Stomach (tissue), 9 donors: ENCODE results near the gene FLRT1. TPM values are rescaled to one million over a fixed set of nuclear protein-coding genes. Genes with fewer than 3 reads are reported as not detected.

Experiments used
- DNase-seq, 2 donors: peaks; one replicate each; pipeline versions ENCODE4 v3.0.0 to v3.0.0-alpha.2; 2013 to 2019
- H3K27ac ChIP-seq, 5 donors: fragments of 200-600 bp in 4 of 5; sonication (generic) in 4 of 5; one replicate each; pipeline ENCODE4 v1.5.1; 2013 to 2019; ENCODE audit warnings: mild to moderate bottlenecking in 1 of 5, moderate library complexity in 1 of 5
- H3K27me3 ChIP-seq, 3 donors: fragments of 200-600 bp; sonication (generic); one replicate each; pipeline ENCODE4 v1.5.1; 2017 to 2019; ENCODE audit warnings: mixed run types in 1 of 3
- H3K36me3 ChIP-seq, 4 donors: fragments of 200-600 bp; sonication (generic); 1 replicate in 3 of 4; 2 replicates in 1 of 4; pipeline ENCODE4 v1.5.1; 2016 to 2019
- H3K4me1 ChIP-seq, 4 donors: fragments of 200-600 bp; sonication (generic); one replicate each; pipeline ENCODE4 v1.5.1; 2016 to 2019
- H3K4me3 ChIP-seq, 4 donors: fragments of 200-600 bp; sonication (generic) in 3 of 4; one replicate each; pipeline ENCODE4 v1.5.1; 2016 to 2019; ENCODE audit warnings: mild to moderate bottlenecking in 1 of 4
- H3K9me3 ChIP-seq, 4 donors: fragments of 200-600 bp; sonication (generic); one replicate each; pipeline ENCODE4 v1.5.1; 2016 to 2019
- EP300 ChIP-seq: sonication (generic); formaldehyde crosslinking; IDR thresholded peaks from one replicate; pipeline ENCODE4 v1.6.1; 2017; ENCODE audit warnings: antibody characterized with exemption
- POLR2A ChIP-seq, 4 donors: fragments of 450-650 bp; IDR thresholded peaks; one replicate each; pipeline ENCODE4 v1.6.1; 2016; ENCODE audit warnings: antibody characterized with exemption in 4 of 4, control low read depth in 2 of 4, mild to moderate bottlenecking in 1 of 4, moderate library complexity in 1 of 4
- POLR2AphosphoS5 ChIP-seq, 3 donors: sonication (generic); formaldehyde crosslinking; IDR thresholded peaks; one replicate each; pipeline ENCODE4 v1.6.1; 2016; ENCODE audit warnings: antibody characterized with exemption in 3 of 3
- WGBS, 5 donors: extraction: QIAGEN DNeasy Blood & Tissue Kit in 3 of 5; methylation state at CpG; one replicate each; pipeline versions ENCODE4 v1.1.5 to v1.1.7; 2013 to 2018; 5-methylcytosine and 5-hydroxymethylcytosine counted together
- intact Hi-C: fragments of 100-400 bp; cut with DNase I; formaldehyde crosslinking; loops from one replicate; pipeline ENCODE4 v1.15.1; 2023; ENCODE audit warnings: low total_unique reads
- polyA plus RNA-seq, 3 donors: library from polyadenylated mRNA; stranded (reverse); fragments of 200-250 nt; gene quantifications; one replicate each; pipeline ENCODE4 v1.2.3, GENCODE V29; 2013
- total RNA-seq, 5 donors: library from RNA; depleted of rRNA; stranded (reverse); fragments of >200 nt; gene quantifications; one replicate each; pipeline versions ENCODE4 v1.1.0 to v1.2.3, GENCODE V29; 2014 to 2016
- TF ChIP-seq, protein P1 (sequence below), 7 experiments: fragments of 450-650 bp in 4 of 7; fragments of 200-600 bp in 3 of 7; sonication (generic) in 3 of 7; IDR thresholded peaks; one replicate each; pipeline ENCODE4 v1.5.1; 2016 to 2019; ENCODE audit warnings: antibody characterized with exemption in 7 of 7, control low read depth in 2 of 7, mild to moderate bottlenecking in 1 of 7
- donor health status: healthy with polysubstance abuse.
- donor health status: Bipolar disorder and iron deficiency.
- donor health status: healthy.

Gene FLRT1
- total and polyA plus RNA-seq, 8 donors, result 0.12 to 1.3 (median 0.51) TPM; not detected in 4

DNA sequence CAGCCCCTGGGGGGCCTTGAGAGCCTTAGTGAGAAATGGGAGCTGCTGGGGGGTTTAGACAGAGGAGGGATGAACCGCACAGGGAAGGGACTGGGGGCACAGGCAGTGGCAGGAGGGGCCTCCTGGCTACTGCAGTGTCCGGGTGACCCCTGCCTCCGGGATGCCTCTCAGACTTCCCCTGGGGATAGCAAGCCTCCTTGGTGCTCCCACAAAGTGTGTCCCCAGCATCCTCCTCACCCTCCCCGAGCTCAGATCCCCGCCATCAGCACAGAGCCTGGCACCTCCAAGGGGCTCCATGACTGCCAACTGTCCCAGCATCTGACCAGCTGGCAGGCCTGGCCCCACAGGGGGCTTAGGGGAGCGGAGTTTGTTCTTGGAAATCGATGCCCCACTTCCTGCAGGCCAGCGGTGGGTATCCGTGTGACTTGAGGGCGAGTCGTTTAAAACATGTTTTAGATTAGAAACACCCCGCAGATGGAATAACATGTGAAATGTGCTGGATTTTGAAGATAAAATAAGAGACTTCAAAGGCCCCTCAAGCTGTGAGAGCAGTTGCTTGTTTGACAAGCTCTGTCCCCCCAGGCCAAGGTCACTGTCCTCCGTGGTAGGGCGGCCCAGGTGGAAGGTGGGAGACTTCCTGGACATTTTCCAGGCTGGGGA, 13.5 kb upstream of the FLRT1 start:
- WGBS, 5 donors, result 79 to 85% (median 82%) methylated on average over 13 to 14 of the region's 14 CpGs
- TF ChIP-seq POLR2A (IDR thresholded peaks at IDR 0.05) (no peak), POLR2AphosphoS5 (IDR thresholded peaks at IDR 0.05) (no peak), EP300 (no peak)
- TF ChIP-seq, protein P1, sequence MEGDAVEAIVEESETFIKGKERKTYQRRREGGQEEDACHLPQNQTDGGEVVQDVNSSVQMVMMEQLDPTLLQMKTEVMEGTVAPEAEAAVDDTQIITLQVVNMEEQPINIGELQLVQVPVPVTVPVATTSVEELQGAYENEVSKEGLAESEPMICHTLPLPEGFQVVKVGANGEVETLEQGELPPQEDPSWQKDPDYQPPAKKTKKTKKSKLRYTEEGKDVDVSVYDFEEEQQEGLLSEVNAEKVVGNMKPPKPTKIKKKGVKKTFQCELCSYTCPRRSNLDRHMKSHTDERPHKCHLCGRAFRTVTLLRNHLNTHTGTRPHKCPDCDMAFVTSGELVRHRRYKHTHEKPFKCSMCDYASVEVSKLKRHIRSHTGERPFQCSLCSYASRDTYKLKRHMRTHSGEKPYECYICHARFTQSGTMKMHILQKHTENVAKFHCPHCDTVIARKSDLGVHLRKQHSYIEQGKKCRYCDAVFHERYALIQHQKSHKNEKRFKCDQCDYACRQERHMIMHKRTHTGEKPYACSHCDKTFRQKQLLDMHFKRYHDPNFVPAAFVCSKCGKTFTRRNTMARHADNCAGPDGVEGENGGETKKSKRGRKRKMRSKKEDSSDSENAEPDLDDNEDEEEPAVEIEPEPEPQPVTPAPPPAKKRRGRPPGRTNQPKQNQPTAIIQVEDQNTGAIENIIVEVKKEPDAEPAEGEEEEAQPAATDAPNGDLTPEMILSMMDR (IDR thresholded peaks at IDR 0.05), result no peak
- Histone ChIP-seq H3K4me1 (peaks cover 18 to 23% (median 21%) of the 10 kb centered on the region in 4 donors), H3K27ac (no peak overlapping the region), H3K4me3 (no peak overlapping the region), H3K9me3 (no peaks in the 10 kb centered on the region), H3K36me3 (no peaks in the 10 kb centered on the region), H3K27me3 (no peaks in the 10 kb centered on the region)
- no peak for DNase-seq
- intact Hi-C loops, result no loop called here

DNA sequence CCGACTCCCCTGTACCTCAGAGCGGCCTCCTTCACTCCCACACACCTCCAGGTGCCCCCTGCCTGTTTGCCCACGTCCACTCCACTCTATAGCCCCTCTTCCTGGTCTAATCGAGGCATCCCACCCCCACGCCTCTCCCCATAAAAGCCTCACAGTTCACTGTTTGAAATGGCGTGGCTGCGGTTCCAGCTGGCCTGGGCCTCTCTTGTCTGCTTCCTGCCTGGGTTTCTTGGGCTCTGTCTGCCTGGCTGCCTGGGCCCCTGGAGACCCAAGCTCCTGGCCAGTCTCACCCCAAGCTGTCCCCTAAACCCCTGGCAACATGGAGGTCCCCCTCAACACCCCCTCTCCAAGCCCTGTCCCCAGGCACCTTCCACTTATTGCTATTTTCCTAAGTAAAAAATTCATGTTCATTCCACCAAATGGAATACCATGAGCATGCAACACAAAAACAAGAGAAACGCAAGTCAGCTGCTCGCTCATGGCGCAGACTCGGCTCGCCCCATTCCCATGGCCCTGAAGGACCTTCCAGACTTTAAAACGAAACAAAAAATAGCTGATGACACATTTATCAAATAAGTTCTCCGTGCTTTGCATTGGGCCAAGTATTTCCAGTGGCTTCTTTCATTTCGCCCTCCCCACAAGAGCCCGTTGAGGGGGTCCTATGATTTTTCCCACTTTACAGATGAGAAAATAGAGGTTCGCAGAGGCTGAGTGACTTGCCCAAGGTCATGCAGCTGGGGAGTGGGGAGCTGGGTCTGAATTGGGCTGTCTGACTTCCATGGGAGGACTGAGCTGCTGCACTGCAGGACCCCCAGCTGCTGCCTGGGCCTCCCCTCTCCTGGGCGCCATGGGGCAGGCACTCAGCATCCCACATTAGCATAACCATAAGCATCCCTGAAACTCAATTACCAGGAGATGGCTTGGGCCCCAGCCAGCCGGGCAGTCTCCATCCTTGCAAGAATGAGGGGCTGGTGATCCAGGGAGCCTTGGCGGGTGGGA, 11.7 kb upstream of the FLRT1 start:
- 85 to 89% (median 88%) methylated on average over 19 to 20 of the region's 20 CpGs for WGBS, 5 donors
- TF ChIP-seq POLR2A (IDR thresholded peaks at IDR 0.05), result no peak
- DNase-seq, result no peak
- Histone ChIP-seq H3K4me1 (peaks cover 10 to 19% (median 17%) of the 10 kb centered on the region in 4 donors), H3K4me3 (no peak overlapping the region), H3K9me3 (no peaks in the 10 kb centered on the region), H3K27ac (peak overlapping the region in 1 of 5 donors; percentile 8), H3K36me3 (no peaks in the 10 kb centered on the region), H3K27me3 (peaks cover 0 to 15% (median 11%) of the 10 kb centered on the region in 3 donors)
- intact Hi-C loops, result no loop called here

DNA sequence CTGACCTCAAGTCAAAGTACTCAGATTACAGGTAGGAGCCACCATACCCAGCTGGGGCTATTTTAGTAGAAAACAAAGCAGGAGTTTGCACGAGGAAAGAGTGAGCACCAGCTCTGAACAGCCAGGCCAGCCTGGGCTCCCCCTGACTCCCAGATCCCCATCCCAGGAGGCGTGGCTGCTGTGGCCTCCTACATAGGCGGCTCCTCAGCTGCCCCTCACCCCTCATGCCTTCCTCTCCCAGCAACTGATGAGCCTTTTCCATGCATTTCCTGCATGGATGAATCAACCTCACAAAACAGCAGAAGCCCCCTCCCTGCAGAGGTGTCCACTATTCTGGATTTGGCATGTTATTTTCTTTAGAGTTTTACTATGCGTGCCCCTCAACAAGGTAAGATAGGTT, 10.5 kb upstream of the FLRT1 start:
- Histone ChIP-seq H3K4me1 (peaks cover 4 to 16% (median 11%) of the 10 kb centered on the region in 4 donors), H3K27me3 (peaks cover 0 to 22% (median 12%) of the 10 kb centered on the region in 3 donors), H3K36me3 (no peaks in the 10 kb centered on the region), H3K4me3 (no peak overlapping the region), H3K9me3 (no peaks in the 10 kb centered on the region), H3K27ac (no peak overlapping the region)
- DNase-seq, result peak in 1 of 2 donors; percentile 51
- intact Hi-C loops, result no loop called here
- TF ChIP-seq, protein P1 (IDR thresholded peaks at IDR 0.05), result no peak
- no peak for TF ChIP-seq POLR2AphosphoS5 (IDR thresholded peaks at IDR 0.05)
- no peak for TF ChIP-seq POLR2A (IDR thresholded peaks at IDR 0.05)
- TF ChIP-seq EP300, result no peak
- 73 to 90% (median 84%) methylated on average over 4 of the region's 4 CpGs for WGBS, 5 donors

DNA sequence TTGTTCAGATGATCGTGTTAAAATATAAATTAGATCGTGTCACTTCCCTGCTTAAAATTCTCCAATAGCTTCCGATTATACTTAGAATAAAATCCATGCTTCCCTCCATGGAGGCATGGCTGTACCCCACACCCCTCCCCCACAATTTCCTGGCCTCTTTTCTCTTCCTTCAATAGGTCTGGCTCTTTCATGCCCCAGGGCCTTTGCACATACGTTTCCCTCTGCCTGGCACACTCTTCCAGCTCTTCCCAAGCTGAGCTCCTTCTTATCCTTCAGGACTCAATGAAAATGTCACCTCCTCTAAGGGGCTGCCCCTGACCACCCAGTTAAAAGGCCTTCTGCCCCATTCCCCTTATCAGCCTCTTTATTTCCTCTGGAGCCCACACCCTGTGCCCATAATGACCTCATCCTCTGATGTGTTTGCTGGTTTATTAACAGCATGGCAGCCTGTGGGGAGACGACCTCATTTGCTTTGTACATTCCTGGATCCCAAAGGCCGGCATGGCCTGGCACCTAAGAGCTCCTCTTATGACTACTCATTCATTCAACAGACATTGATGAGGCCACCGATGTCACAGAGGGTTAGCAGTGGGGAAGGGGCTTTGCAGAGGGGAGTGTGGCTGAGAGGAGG, 9.0 kb upstream of the FLRT1 start:
- TF ChIP-seq POLR2AphosphoS5 (IDR thresholded peaks at IDR 0.05), result no peak
- TF ChIP-seq POLR2A (IDR thresholded peaks at IDR 0.05), result no peak
- TF ChIP-seq, protein P1 (IDR thresholded peaks at IDR 0.05), result no peak
- TF ChIP-seq EP300, result no peak

More for the DNA sequence above, 9.0 kb upstream of the FLRT1 start:
- DNase-seq, result no peak
- no peak overlapping the region for H3K27ac ChIP-seq
- H3K4me3 ChIP-seq, result no peak overlapping the region
- 80 to 88% (median 81%) methylated on average over 7 of the region's 7 CpGs for WGBS, 5 donors
- H3K27me3 ChIP-seq, result peaks cover 0 to 22% (median 12%) of the 10 kb centered on the region in 3 donors
- no peaks in the 10 kb centered on the region for H3K9me3 ChIP-seq
- H3K36me3 ChIP-seq, result no peaks in the 10 kb centered on the region
- intact Hi-C loops, result no loop called here
- peaks cover 4 to 16% (median 11%) of the 10 kb centered on the region in 4 donors for H3K4me1 ChIP-seq
